Measurements from ENCODE around the gene ZFP36L2.

DNA sequence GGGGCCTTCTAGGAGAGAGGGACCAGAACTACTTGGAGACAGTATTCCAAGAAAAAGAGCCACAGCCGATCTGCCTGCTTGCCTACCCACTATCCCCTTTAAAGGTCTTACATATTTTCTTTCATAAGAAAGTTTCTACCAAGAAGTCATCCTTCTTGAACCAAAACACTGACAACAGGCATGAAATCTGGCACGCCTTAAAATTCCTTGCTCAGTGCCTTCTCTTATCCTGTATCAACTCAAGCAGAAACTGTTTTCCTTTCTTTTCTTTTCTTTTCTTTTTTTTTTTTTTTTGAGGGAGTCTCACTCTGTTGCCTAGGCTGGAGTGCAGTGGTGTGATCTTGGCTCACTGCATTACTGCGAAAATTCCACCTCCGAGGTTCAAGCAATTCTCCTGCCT is 48.3 kb upstream of the ZFP36L2 start:
- TF ChIP-seq ZFHX2 (tag by site-specific recombination; conservative IDR thresholded peaks at IDR 0.05) (no peak), ZNF777 (tag by site-specific recombination; IDR thresholded peaks at IDR 0.05; ENCODE audit: borderline replicate concordance) (no peak), ZNF274 (IDR thresholded peaks at IDR 0.05; ENCODE audit: low read length) (no peak), ZNF274 (tag by site-specific recombination; IDR thresholded peaks at IDR 0.05; ENCODE audit: borderline replicate concordance) (no peak), ZBTB20 (tag by site-specific recombination; IDR thresholded peaks at IDR 0.05) (no peak), ZNF792 (tag by site-specific recombination; IDR thresholded peaks at IDR 0.05) (no peak), ZNF843 (tag by site-specific recombination; IDR thresholded peaks at IDR 0.05) (no peak)
- TF ChIP-seq, protein P1, sequence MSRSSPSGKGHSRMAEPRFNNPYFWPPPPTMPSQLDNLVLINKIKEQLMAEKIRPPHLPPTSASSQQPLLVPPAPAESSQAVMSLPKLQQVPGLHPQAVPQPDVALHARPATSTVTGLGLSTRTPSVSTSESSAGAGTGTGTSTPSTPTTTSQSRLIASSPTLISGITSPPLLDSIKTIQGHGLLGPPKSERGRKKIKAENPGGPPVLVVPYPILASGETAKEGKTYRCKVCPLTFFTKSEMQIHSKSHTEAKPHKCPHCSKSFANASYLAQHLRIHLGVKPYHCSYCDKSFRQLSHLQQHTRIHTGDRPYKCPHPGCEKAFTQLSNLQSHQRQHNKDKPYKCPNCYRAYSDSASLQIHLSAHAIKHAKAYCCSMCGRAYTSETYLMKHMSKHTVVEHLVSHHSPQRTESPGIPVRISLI (tag by site-specific recombination; IDR thresholded peaks at IDR 0.05): no peak
- TF ChIP-seq, protein P2, sequence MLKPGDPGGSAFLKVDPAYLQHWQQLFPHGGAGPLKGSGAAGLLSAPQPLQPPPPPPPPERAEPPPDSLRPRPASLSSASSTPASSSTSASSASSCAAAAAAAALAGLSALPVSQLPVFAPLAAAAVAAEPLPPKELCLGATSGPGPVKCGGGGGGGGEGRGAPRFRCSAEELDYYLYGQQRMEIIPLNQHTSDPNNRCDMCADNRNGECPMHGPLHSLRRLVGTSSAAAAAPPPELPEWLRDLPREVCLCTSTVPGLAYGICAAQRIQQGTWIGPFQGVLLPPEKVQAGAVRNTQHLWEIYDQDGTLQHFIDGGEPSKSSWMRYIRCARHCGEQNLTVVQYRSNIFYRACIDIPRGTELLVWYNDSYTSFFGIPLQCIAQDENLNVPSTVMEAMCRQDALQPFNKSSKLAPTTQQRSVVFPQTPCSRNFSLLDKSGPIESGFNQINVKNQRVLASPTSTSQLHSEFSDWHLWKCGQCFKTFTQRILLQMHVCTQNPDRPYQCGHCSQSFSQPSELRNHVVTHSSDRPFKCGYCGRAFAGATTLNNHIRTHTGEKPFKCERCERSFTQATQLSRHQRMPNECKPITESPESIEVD (tag by site-specific recombination; IDR thresholded peaks at IDR 0.05): no peak
- TF ChIP-seq, protein P3, sequence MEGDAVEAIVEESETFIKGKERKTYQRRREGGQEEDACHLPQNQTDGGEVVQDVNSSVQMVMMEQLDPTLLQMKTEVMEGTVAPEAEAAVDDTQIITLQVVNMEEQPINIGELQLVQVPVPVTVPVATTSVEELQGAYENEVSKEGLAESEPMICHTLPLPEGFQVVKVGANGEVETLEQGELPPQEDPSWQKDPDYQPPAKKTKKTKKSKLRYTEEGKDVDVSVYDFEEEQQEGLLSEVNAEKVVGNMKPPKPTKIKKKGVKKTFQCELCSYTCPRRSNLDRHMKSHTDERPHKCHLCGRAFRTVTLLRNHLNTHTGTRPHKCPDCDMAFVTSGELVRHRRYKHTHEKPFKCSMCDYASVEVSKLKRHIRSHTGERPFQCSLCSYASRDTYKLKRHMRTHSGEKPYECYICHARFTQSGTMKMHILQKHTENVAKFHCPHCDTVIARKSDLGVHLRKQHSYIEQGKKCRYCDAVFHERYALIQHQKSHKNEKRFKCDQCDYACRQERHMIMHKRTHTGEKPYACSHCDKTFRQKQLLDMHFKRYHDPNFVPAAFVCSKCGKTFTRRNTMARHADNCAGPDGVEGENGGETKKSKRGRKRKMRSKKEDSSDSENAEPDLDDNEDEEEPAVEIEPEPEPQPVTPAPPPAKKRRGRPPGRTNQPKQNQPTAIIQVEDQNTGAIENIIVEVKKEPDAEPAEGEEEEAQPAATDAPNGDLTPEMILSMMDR (tag by site-specific recombination; IDR thresholded peaks at IDR 0.05): no peak
- TF ChIP-seq, protein P4, sequence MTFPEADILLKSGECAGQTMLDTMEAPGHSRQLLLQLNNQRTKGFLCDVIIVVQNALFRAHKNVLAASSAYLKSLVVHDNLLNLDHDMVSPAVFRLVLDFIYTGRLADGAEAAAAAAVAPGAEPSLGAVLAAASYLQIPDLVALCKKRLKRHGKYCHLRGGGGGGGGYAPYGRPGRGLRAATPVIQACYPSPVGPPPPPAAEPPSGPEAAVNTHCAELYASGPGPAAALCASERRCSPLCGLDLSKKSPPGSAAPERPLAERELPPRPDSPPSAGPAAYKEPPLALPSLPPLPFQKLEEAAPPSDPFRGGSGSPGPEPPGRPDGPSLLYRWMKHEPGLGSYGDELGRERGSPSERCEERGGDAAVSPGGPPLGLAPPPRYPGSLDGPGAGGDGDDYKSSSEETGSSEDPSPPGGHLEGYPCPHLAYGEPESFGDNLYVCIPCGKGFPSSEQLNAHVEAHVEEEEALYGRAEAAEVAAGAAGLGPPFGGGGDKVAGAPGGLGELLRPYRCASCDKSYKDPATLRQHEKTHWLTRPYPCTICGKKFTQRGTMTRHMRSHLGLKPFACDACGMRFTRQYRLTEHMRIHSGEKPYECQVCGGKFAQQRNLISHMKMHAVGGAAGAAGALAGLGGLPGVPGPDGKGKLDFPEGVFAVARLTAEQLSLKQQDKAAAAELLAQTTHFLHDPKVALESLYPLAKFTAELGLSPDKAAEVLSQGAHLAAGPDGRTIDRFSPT (tag by site-specific recombination; IDR thresholded peaks at IDR 0.05): no peak
